SK-N-SH treated with all-trans-retinoic acid at 6 μM for 48 hours (cell line): ENCODE measurements around the gene TGM3.

Experiments
- ARNTL ChIP-seq: fragments of 450-650 bp; formaldehyde crosslinking; IDR thresholded peaks from 2 replicates; pipeline ENCODE4 v1.5.0; 2020; ENCODE audit warnings: low read depth, mild to moderate bottlenecking, moderate library complexity, borderline replicate concordance
- BACH2 ChIP-seq: fragments of 250-450 bp; sonication (Bioruptor Pico); IDR thresholded peaks from 2 replicates; pipeline ENCODE4 v1.9.0; 2021; ENCODE audit warnings: mild to moderate bottlenecking, borderline replicate concordance
- ESRRG ChIP-seq: fragments of 250-450 bp; sonication (Bioruptor Pico); IDR thresholded peaks from 2 replicates; pipeline ENCODE4 v1.6.1; 2021; ENCODE audit warnings: mild to moderate bottlenecking
- ISL1 ChIP-seq: fragments of 250-450 bp; sonication (Bioruptor Pico); IDR thresholded peaks from 2 replicates; pipeline ENCODE4 v2.1.2; 2022; ENCODE audit warnings: mild to moderate bottlenecking, moderate library complexity
- OSR1 ChIP-seq: fragments of 250-450 bp; sonication (Bioruptor Pico); IDR thresholded peaks from 2 replicates; pipeline ENCODE4 v1.8.0; 2022; ENCODE audit warnings: moderate library complexity, mild to moderate bottlenecking, inconsistent platforms
- RARB ChIP-seq: fragments of 250-450 bp; sonication (Bioruptor Pico); IDR thresholded peaks from 2 replicates; pipeline ENCODE4 v1.8.0; 2021; ENCODE audit warnings: mild to moderate bottlenecking, moderate library complexity
- TCF4 ChIP-seq: fragments of 250-450 bp; sonication (Bioruptor Pico); IDR thresholded peaks from 2 replicates; pipeline ENCODE4 v1.8.0; 2021; ENCODE audit warnings: mild to moderate bottlenecking, moderate library complexity, borderline replicate concordance
- ZC3H10 ChIP-seq: fragments of 250-450 bp; sonication (Bioruptor Pico); IDR thresholded peaks from 2 replicates; pipeline ENCODE4 v1.5.1; 2021; ENCODE audit warnings: mild to moderate bottlenecking, moderate library complexity
- ZFP3 ChIP-seq: fragments of 250-450 bp; sonication (Bioruptor Pico); IDR thresholded peaks from 2 replicates; pipeline ENCODE4 v1.5.0; 2020; ENCODE audit warnings: mild to moderate bottlenecking, moderate library complexity
- ZFP30 ChIP-seq: fragments of 450-650 bp; formaldehyde crosslinking; IDR thresholded peaks from 2 replicates; pipeline ENCODE4 v1.5.0; 2022; ENCODE audit warnings: mild to moderate bottlenecking, moderate library complexity
- ZNF70 ChIP-seq: fragments of 450-650 bp; formaldehyde crosslinking; IDR thresholded peaks from 2 replicates; pipeline ENCODE4 v1.5.0; 2020; ENCODE audit warnings: mild to moderate bottlenecking, moderate library complexity
- TF ChIP-seq, protein P1 (sequence below): fragments of 250-450 bp; sonication (Bioruptor Pico); IDR thresholded peaks from 2 replicates; pipeline ENCODE4 v1.8.0; 2020; ENCODE audit warnings: mild to moderate bottlenecking, moderate library complexity, borderline replicate concordance
- TF ChIP-seq, protein P2 (sequence below): fragments of 250-450 bp; sonication (Bioruptor Pico); IDR thresholded peaks from 2 replicates; pipeline ENCODE4 v1.5.1; 2020; ENCODE audit warnings: low read depth, mild to moderate bottlenecking, moderate library complexity
- TF ChIP-seq, protein P3 (sequence below): fragments of 250-450 bp; sonication (Bioruptor Pico); IDR thresholded peaks from 2 replicates; pipeline ENCODE4 v1.8.0; 2021; ENCODE audit warnings: low read depth, mild to moderate bottlenecking, moderate library complexity, borderline replicate concordance

DNA sequence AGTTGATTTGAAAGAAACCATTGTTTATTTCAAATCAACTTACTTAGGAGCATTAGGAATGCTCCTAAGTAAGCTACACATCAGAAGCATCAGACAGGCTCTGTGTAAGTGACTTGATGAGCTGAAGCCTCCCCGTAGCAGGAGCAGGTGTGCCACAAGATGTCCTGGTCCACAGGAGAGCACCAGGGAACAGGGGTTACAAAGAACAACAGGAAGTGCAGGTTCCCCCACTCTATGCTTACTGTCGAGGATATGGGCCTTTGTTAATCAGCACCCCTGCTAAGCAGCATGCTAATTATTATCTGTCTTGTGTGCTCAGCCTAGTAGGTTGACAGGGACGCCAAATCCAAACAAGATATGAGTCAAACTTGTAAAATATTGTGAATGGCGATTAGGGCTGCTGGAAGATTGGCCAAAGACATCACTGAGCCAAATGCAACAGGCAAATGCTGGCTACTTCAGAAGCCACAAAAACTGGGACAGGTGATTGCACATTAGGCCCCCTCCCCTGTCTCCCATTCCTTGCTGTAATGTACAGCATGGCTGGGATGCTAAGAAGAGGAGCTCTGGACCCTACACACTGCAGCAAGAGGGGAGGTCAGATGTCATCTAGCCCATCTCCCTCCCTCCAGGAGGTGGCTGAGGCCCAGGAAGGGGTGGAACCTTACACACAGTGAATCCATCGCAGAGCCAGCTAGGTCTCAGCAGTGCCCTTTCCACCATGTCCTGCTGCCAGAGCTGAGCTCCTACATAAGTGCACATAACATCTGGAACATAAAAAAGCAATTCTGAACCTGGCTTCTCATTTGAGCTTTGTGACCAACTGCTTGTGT is 939 bp downstream of the TGM3 start:
- TF ChIP-seq, protein P1, sequence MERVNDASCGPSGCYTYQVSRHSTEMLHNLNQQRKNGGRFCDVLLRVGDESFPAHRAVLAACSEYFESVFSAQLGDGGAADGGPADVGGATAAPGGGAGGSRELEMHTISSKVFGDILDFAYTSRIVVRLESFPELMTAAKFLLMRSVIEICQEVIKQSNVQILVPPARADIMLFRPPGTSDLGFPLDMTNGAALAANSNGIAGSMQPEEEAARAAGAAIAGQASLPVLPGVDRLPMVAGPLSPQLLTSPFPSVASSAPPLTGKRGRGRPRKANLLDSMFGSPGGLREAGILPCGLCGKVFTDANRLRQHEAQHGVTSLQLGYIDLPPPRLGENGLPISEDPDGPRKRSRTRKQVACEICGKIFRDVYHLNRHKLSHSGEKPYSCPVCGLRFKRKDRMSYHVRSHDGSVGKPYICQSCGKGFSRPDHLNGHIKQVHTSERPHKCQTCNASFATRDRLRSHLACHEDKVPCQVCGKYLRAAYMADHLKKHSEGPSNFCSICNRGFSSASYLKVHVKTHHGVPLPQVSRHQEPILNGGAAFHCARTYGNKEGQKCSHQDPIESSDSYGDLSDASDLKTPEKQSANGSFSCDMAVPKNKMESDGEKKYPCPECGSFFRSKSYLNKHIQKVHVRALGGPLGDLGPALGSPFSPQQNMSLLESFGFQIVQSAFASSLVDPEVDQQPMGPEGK (CRISPR knock-in tag): no peak
- TF ChIP-seq ZC3H10 (no peak), BACH2 (CRISPR knock-in tag) (no peak), ARNTL (CRISPR knock-in tag) (no peak), ZFP3 (CRISPR knock-in tag) (no peak), ISL1 (no peak), ESRRG (CRISPR knock-in tag) (no peak), ZNF70 (CRISPR knock-in tag) (no peak), ZFP30 (CRISPR knock-in tag) (no peak), RARB (no peak), TCF4 (CRISPR knock-in tag) (no peak), OSR1 (no peak)
- TF ChIP-seq, protein P2, sequence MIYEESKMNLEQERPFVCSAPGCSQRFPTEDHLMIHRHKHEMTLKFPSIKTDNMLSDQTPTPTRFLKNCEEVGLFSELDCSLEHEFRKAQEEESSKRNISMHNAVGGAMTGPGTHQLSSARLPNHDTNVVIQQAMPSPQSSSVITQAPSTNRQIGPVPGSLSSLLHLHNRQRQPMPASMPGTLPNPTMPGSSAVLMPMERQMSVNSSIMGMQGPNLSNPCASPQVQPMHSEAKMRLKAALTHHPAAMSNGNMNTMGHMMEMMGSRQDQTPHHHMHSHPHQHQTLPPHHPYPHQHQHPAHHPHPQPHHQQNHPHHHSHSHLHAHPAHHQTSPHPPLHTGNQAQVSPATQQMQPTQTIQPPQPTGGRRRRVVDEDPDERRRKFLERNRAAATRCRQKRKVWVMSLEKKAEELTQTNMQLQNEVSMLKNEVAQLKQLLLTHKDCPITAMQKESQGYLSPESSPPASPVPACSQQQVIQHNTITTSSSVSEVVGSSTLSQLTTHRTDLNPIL (CRISPR knock-in tag): no peak
- TF ChIP-seq, protein P3, sequence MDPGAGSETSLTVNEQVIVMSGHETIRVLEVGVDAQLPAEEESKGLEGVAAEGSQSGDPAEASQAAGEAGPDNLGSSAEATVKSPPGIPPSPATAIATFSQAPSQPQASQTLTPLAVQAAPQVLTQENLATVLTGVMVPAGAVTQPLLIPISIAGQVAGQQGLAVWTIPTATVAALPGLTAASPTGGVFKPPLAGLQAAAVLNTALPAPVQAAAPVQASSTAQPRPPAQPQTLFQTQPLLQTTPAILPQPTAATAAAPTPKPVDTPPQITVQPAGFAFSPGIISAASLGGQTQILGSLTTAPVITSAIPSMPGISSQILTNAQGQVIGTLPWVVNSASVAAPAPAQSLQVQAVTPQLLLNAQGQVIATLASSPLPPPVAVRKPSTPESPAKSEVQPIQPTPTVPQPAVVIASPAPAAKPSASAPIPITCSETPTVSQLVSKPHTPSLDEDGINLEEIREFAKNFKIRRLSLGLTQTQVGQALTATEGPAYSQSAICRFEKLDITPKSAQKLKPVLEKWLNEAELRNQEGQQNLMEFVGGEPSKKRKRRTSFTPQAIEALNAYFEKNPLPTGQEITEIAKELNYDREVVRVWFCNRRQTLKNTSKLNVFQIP (CRISPR knock-in tag): no peak
